HTR-8/SVneo (cell line): ENCODE results near the gene TMEM131L.
"Not testable (repeated sequence)": the region's sequence is repeated elsewhere in the genome, so short reads cannot be mapped to it uniquely, and the experiment has no call there.

Experiments used
- DNase-seq: peaks from one replicate; pipeline ENCODE4 v3.0.0; 2011; ENCODE audit warnings: low spot score, mixed read lengths; ENCODE audit not compliant: insufficient read length
- FAIRE-seq: peaks from 2 replicates; lab custom pipeline; 2011; peaks lifted over from hg19 to GRCh38; lab: Jason Lieb, UNC

The TMEM131L gene

GRCh38 chr4:153564630-153565525 is 98.7 kb downstream of the TMEM131L start:
- FAIRE-seq = no peak
- DNase-seq = no peak

DNA sequence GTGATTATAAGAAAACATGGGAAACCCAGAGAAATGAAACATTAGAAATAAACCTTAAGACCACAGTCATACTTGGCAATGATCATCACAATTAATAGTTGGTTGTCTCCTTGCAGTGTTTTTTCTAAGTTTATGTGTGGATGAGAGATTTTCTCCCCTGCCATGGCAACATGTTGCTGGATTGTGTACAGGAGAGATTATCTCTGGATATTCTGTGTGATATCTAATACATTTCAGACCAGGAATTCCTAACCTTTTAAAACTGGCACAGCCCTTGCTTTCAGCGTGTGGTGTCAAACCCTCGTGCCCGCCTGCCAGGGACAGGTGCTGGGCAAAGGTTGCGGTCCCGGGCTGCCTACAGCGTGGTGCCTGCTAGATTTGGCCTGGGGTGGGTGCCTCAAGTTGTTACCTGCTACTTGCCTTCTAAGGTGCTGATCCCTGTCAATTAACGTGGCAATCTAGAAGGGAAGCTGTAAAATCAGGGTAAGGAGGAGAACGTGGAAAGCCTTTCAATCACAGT is 100.5 kb downstream of the TMEM131L start:
- FAIRE-seq = no peak
- DNase-seq = no peak

- not testable (repeated sequence) for DNase-seq, FAIRE-seq
These were observed 101.5 kb downstream of the TMEM131L start for GRCh38 chr4:153567660-153568059.

- FAIRE-seq (no peak), DNase-seq (no peak)
These were observed 104.2 kb downstream of the TMEM131L start for GRCh38 chr4:153570228-153570973.

- FAIRE-seq (no peak), DNase-seq (no peak)
These were observed 104.9 kb downstream of the TMEM131L start for GRCh38 chr4:153571006-153571545.

GRCh38 chr4:153572609-153573008 is 106.4 kb downstream of the TMEM131L start:
- DNase-seq (no peak), FAIRE-seq (no peak)

- FAIRE-seq = no peak
- no peak for DNase-seq
These were observed 107.1 kb downstream of the TMEM131L start for GRCh38 chr4:153573221-153573620.

DNA sequence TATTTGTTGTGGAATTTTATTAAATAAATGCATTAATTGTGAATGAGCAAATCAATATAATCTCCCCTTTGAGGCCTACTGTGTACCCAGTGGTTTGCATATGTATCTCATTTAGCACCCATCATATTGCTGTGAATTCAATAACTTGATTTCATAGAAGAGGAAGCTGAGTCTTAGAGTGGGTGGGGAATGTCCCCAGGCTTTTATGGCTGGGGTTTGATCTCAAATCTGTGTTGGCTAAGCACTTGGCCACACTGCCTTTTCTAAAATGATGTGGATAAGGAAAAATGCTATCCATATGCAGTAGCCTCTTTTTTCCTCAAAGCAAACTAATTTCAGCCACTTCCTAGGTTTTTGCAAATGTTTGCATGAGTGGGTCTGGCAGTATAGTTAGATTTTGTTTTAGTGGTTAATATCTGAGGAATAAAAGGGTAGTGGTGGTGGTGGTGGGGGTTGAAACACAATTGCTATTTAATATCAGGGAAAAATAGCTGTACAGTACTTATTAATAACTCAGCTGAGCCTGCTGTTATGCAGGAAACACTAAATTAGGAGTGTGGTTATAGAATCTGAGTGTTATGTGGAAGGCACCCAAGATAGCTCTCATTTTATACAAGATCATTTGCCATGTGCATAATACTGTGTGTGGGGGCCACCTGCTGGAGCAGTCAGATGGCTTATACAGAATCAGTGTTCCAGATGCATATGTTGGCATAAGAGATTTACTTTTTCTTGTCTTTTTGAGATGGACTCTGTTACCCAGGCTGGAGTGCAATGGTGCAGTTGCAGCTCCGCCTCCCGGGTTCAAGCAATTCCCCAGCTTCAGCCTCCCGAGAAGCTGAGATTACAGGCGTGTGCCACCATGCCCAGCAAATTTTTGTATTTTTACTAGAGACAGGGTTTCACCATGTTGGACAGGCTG is 108.0 kb downstream of the TMEM131L start:
- FAIRE-seq = peak; percentile 88
- DNase-seq = peak; percentile 66

- FAIRE-seq (no peak), DNase-seq (no peak)
These were observed 110.2 kb downstream of the TMEM131L start for GRCh38 chr4:153576443-153576774.

DNA sequence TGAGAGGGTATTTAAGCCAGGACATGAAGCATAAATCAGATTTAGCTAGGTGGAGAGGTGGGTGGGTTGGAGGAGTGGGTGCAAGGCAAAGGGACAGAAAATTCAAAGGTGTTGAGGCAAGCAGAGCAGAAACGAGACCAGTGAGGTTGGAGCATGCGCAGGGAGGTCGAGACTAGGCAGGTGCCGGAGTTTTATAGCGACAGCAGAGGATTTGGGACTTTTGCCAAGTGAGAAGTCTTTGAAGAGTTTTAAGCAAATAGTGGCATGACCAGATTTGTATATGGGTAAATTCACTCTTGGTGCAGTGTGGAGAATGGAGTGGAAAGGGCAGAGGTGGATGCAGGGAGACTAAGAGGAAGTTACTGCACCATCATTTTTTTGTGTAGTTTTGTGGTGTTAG is 110.9 kb downstream of the TMEM131L start:
- no peak for DNase-seq
- peak; percentile 64 for FAIRE-seq

- no peak for FAIRE-seq
- DNase-seq = no peak
These were observed 113.2 kb downstream of the TMEM131L start for GRCh38 chr4:153579410-153579809.

- no peak for FAIRE-seq
These were observed 113.7 kb downstream of the TMEM131L start for GRCh38 chr4:153579872-153580271.

GRCh38 chr4:153582954-153583702 is 117.0 kb downstream of the TMEM131L start:
- FAIRE-seq = no peak
- DNase-seq = no peak

More at GRCh38 chr4:153579872-153580271, 113.7 kb downstream of the TMEM131L start:
- DNase-seq = no peak

- DNase-seq (no peak), FAIRE-seq (no peak)
These were observed 118.9 kb downstream of the TMEM131L start for GRCh38 chr4:153585026-153585425.

- FAIRE-seq (no peak), DNase-seq (no peak)
These were observed 123.8 kb downstream of the TMEM131L start for GRCh38 chr4:153589703-153590595.

DNA sequence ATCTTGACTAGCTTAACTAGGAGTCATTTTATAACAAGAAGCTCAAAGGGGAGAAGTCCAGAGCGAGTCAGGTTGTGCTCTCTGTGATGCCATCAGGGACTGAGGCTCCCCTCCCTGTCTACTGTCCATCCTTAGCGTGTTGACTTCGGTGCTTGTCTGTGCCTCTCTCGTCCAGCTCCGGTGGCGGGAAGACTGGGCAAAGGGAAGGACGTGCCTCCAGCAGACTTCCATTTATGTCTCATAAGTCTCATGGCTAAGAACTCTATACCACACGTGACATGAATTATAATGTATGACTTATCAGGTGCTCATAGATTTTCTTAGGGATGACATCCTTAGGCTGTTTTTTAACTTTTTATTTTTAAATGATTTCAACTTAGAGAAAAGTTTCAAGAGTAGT is 125.3 kb downstream of the TMEM131L start:
- no peak for DNase-seq
- no peak for FAIRE-seq

- no peak for DNase-seq
- FAIRE-seq = no peak
These were observed 125.9 kb downstream of the TMEM131L start for GRCh38 chr4:153592064-153592463.

DNA sequence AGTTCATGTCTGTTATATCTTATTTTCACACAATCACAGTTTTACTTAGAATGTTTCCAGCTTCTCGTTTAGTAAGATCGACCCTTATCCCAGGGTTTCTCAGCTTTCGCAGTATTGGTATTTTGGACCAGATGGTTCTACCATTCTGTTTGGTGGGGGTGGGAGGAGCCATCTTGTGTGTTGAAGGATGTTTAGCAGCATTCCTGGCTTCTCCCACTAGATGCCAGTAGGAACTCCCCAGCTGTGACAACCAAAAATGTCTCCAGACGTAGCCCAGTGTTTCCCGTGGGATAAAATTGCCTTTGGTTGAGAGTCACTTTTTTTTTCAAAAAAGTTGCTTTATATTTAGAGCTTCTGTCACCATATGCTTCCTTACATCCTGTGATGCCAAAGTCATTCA is 127.0 kb downstream of the TMEM131L start:
- no peak for FAIRE-seq
- no peak for DNase-seq
